Lower leg skin (tissue), 4 donors: ENCODE data around the gene FBXO45. TPM values are rescaled to one million over a fixed set of nuclear protein-coding genes. Genes with fewer than 3 reads are reported as not detected.
A peak's percentile ranks its signal among the peaks of the same experiment; 100 is the strongest.

ENCODE experiments used
- DNase-seq, 2 donors: peaks; one replicate each; pipeline ENCODE4 v3.0.0-alpha.2; 2019; ENCODE audit warnings: low spot score in 2 of 2
- H3K4me3 ChIP-seq: fragments of 200-600 bp; sonication (generic); 2 replicates; pipeline ENCODE4 v1.5.1; 2017; ENCODE audit warnings: mild to moderate bottlenecking, low read depth; ENCODE audit not compliant: poor library complexity, severe bottlenecking
- POLR2A ChIP-seq, 2 donors: fragments of 450-650 bp; IDR thresholded peaks; one replicate each; pipeline ENCODE4 v1.6.1; 2016 to 2017; ENCODE audit warnings: antibody characterized with exemption in 2 of 2, mild to moderate bottlenecking in 1 of 2, moderate library complexity in 1 of 2
- WGBS, 2 donors: methylation state at CpG; one replicate each; pipeline ENCODE4 v1.1.5; 2018; 5-methylcytosine and 5-hydroxymethylcytosine counted together
- intact Hi-C: fragments of 100-400 bp; cut with DNase I; formaldehyde crosslinking; loops from one replicate; pipeline ENCODE4 v1.15.0; 2023; ENCODE audit warnings: low total_unique reads
- total RNA-seq, 4 donors: library from RNA; depleted of rRNA; stranded (reverse); fragments of >200 nt; gene quantifications; one replicate each; pipeline ENCODE4 v1.1.0, GENCODE V29; 2016
- TF ChIP-seq, protein P1 (sequence below), 3 donors: fragments of 450-650 bp; IDR thresholded peaks; one replicate each; pipeline ENCODE4 v1.5.1; 2016; ENCODE audit warnings: antibody characterized with exemption in 3 of 3, mild to moderate bottlenecking in 3 of 3, moderate library complexity in 2 of 3

Gene FBXO45
- total RNA-seq, 4 donors from 2014 or later: 16.1 to 33.7 (median 28.0) TPM

DNA sequence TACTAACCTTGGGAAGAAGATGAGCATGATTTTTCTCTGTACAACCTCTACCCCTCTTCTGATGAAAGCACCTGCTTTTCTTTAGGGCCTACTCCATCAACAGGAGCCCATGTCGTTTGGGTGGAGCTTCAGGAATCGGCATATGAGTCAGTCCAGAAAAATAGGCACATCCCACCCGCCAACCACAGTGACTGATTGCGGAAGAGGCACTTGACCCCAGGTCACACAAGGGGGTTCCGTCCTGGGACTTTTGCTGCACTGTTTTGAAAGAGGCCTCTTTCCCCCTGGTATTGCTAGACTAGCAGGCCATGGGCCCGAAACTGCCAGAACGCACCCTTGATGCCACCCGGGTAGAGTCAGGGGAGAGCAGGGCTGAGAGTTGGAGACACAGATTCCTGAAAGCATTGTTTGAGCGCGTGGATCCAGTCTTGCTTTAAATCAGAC lies 51.7 kb downstream of the FBXO45 start:
- DNase-seq: peak in 1 of 2 donors; percentile 91
- intact Hi-C loops: no loop called here
- TF ChIP-seq, protein P1, sequence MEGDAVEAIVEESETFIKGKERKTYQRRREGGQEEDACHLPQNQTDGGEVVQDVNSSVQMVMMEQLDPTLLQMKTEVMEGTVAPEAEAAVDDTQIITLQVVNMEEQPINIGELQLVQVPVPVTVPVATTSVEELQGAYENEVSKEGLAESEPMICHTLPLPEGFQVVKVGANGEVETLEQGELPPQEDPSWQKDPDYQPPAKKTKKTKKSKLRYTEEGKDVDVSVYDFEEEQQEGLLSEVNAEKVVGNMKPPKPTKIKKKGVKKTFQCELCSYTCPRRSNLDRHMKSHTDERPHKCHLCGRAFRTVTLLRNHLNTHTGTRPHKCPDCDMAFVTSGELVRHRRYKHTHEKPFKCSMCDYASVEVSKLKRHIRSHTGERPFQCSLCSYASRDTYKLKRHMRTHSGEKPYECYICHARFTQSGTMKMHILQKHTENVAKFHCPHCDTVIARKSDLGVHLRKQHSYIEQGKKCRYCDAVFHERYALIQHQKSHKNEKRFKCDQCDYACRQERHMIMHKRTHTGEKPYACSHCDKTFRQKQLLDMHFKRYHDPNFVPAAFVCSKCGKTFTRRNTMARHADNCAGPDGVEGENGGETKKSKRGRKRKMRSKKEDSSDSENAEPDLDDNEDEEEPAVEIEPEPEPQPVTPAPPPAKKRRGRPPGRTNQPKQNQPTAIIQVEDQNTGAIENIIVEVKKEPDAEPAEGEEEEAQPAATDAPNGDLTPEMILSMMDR (IDR thresholded peaks at IDR 0.05): no peak
- TF ChIP-seq POLR2A (IDR thresholded peaks at IDR 0.05): no peak
- 64 to 67% methylated on average over 10 of the region's 10 CpGs for WGBS, 2 donors
- H3K4me3 ChIP-seq: no peak overlapping the region

DNA sequence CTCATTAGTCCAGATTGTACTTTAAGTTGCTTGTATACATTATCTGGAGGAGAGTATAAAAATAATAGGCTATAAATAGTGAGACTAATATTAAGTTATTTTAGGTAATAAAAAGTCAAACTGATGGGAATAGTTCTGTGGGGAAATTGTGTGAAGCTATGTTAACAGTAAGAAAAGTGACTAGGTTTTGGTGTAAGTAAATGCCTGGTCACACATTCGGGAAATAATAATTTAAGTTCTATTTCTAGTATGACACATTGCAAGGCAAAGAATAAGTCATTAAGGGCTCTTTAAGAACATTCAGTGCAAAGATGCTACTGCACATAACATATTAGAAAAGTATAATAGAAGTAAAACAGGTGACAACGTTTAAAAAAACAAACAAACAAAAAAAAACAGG lies 52.2 kb downstream of the FBXO45 start:
- intact Hi-C loops: no loop called here
- H3K4me3 ChIP-seq: no peak overlapping the region
- DNase-seq: no peak
- 67 to 74% methylated on average over 2 of the region's 2 CpGs for WGBS, 2 donors
- TF ChIP-seq POLR2A (IDR thresholded peaks at IDR 0.05): no peak
- TF ChIP-seq, protein P1 (IDR thresholded peaks at IDR 0.05): no peak

DNA sequence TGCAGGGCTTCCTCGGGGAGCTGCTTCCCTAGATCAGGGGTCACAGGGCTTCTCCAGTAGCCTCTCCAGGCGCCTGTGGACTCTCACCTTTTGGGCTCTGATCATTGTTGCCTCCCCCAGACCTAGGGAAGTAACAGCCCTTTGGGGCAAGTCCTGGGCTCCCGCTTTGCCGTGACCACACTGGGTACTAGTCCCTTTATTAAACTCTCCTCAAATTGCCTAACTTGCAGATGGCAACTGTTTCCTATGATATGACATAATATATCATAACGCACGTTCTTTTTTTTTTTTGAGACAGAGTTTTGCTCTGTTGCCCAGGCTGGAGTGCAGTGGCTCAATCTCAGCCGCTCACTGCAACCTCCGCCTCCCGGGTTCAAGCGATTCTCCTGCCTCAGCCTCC lies 53.2 kb downstream of the FBXO45 start:
- no peak overlapping the region for H3K4me3 ChIP-seq
- intact Hi-C loops: no loop called here
- TF ChIP-seq POLR2A (IDR thresholded peaks at IDR 0.05): no peak
- TF ChIP-seq, protein P1 (IDR thresholded peaks at IDR 0.05): no peak
- 88 to 89% methylated on average over 10 of the region's 10 CpGs for WGBS, 2 donors
- DNase-seq: no peak

DNA sequence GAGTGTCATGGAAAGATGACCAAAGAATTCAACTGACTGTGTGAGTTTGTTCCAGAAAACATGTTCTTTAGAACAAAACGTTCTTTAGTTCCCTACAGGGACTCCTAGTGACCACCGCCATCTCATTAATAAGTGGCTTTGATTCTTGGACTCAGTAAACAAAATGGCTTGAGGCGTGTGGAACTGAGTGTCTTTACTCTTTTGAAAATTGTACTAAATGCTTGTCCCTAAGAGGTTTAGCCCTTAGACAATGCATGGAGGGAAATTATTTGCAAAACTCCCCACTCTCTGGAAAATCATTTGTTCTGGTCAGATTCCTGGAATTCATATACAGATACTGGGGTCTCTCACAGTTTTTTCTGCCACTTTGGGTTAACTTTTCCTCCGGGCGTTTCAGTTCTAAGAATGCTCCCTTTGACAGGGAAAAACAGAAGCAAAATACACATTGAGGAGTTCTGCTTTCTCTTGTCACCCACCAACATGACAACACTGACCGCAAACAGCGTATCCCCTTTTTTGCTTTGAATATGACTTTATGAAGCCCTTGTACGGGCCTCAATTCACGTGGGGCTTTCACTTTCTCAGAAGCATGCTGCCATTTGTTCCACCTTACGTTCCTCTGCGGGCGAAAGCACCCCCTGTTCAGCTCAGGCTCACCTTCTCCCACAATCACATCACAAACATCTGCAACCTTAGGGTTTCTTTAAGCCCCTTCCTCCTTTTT lies 55.8 kb downstream of the FBXO45 start:
- WGBS, 2 donors: 73% methylated on average over 12 of the region's 12 CpGs
- intact Hi-C loops: no loop called here

DNA sequence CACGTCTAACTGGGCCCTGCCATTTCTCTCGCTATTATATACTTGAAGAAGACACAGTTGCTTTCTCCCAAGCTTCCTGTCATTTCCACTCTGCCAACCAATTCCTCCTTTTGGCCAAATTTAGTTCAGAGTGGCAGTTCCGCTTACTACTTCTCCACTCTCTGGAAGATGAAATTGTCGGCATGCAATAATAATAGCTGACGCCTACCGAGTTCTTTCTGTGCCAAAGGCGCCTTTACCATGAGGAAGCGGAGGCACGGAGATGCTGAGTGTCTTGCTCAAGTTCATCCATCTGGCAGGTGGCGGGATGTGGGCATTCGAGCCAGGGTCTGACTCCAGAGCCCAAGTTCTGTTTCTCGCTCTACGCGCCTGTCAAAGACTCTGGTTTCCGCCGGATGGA lies 56.4 kb downstream of the FBXO45 start:
- TF ChIP-seq POLR2A (IDR thresholded peaks at IDR 0.05): no peak
- TF ChIP-seq, protein P1 (IDR thresholded peaks at IDR 0.05): no peak
- 90 to 91% methylated on average over 16 of the region's 16 CpGs for WGBS, 2 donors
- no peak overlapping the region for H3K4me3 ChIP-seq
- intact Hi-C loops: no loop called here
- no peak for DNase-seq

More for the DNA sequence above, 55.8 kb downstream of the FBXO45 start:
- no peak for TF ChIP-seq POLR2A (IDR thresholded peaks at IDR 0.05)
- TF ChIP-seq, protein P1 (IDR thresholded peaks at IDR 0.05): no peak
- H3K4me3 ChIP-seq: no peak overlapping the region
- no peak for DNase-seq

DNA sequence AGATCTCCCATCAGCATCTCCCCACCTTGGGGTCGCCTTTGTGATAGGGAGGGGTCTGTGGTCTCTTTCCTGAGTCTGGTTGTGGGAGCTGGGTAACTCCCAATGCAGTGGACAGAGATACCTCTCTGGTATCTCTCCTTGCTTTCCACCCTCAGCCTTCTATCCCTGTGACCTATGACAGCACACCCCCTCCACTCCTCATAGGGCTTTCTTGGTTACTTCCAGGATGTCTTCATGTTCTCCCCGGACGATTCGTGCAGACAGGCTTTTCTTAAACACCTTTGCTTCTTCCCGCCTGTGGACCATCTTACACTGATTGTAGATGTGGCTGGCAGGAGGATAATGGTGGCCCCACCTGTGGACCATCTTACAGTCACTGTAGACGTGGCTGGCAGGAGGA lies 56.9 kb downstream of the FBXO45 start:
- 77 to 89% methylated on average over 6 of the region's 6 CpGs for WGBS, 2 donors
- TF ChIP-seq, protein P1 (IDR thresholded peaks at IDR 0.05): no peak
- no peak for TF ChIP-seq POLR2A (IDR thresholded peaks at IDR 0.05)
- no peak for DNase-seq
- H3K4me3 ChIP-seq: no peak overlapping the region
- intact Hi-C loops: no loop called here
